Measurements from ENCODE around the gene RPS8.
"Not testable (repeated sequence)": the region's sequence is repeated elsewhere in the genome, so short reads cannot be mapped to it uniquely, and the experiment has no call there.

Gene RPS8

GRCh38 chr1:44783697-44784093, 8.4 kb downstream of the RPS8 start:
- no peak for DNase-seq

DNA sequence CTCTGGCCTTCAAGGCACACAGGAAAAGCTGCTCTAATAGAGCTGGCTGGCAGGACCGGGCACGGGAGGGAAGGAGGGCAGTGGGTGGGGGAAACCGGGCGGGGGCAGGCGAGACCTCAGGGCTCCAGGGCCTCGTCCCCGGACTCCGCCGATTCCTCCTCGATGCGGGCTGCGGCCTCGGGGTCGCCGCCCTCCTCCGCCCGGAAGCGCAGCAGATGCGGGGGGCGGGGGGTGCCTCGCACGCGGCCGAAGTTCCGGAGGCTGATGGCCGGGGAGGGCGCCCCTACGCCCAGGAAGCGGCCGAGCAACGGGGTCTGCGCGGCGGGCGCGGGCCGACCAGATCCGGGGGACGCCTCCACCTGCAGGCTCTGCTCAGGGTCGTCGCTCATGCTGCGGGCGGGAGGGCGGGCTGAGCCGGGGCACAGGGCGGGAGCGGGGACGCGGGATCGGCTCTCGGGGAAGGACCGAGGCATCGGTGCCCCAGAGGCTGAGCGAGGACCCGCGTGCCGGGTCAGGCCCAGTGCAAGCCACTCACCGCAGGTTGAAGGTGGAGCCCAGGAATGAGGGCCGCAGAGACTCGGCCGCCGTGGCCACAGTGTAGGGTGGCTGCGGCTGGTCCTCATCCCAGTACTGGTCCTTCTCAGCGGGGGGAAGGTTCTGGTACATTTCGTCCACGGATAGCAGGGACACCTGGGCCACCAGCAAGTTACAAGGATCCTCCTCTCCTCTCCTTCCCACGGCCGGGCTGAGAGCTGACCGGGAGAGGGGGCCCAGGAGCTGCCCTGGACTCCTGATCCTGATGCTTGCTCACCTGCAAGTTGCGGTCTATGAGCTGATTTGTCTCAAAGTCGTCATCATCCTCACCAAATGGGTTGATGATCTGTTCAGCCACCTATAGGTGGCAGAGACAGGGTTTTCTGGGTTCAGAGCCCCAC, 9.0 kb downstream of the RPS8 start:
- no peak for DNase-seq

GRCh38 chr1:44785029-44785380, 9.7 kb downstream of the RPS8 start:
- no peak for DNase-seq

DNA sequence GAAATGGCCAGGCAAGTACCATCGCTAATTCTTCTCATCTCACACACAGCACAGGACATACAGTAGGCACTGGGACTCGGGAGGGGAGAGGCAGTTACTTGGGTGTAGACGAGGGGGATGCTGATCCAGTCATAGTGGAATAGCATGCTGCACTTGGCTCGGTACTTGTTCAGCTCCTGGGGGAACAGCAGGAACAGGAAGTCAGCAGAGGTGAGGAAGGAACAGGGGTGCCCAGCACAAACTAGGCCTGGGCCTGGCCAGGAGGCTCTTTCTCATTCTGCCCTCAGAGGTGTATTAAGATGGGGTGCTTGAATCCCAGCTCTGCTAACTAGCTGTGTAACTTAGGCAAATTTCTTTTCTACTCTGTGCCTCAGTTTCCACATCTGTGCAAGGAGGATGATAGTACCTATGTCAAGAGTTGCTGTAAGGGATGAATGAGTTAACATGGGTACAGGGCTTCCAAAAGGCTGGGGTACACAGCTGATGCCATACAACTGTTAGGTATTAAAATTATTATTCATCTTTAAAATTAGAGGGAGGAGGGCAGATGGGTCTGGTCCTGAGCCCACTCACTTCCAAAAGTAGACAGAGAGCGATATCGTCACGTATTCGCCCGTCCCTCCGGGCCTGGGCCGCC, 10.3 kb downstream of the RPS8 start:
- no peak for DNase-seq

GRCh38 chr1:44786138-44786840, 10.9 kb downstream of the RPS8 start:
- no peak for DNase-seq

- no peak for DNase-seq
Observed at GRCh38 chr1:44786841-44787426, 11.6 kb downstream of the RPS8 start.

GRCh38 chr1:44787506-44787905, 12.2 kb downstream of the RPS8 start:
- DNase-seq = no peak

DNA sequence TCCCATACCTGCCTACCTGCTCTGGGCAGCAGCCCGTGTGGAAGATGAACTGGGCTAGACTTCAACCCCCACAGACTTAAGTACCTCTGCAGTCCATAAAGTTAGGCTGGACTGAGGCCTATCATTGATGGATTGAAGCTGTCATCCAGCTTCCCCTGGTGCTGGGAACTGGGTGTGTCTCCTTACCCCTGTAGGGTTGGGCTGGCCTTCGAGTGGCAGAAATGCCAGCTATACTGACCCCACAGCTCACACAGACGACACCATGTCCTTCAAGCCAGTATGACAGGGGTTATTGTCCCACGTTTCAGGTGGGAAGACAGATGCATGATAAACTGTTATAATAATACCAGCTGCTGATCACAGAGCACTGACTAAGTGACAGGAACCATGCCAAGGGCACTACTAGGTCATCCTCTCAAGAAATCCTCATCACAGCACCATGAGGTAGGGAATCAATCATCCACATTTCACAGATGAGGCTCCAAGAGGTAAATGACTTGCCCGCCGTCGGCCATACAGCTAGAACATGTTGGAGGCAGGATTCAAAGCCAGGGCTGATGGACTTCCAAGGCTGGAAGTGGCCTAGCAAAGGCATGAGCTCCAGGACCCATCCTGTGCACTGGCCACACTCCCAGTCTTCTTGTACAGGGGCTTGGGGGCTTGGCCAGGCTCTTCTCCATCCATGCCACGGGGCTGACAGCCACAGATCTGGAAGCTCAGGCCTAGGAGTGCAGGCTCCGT, 12.9 kb downstream of the RPS8 start, which contains the start of gene BEST4:
TSS of gene BEST4 (minus strand) at position 51 of the 741 bp plus-strand sequence. CDS start 465 bp downstream, outside the sequence.
- DNase-seq = no peak

DNA sequence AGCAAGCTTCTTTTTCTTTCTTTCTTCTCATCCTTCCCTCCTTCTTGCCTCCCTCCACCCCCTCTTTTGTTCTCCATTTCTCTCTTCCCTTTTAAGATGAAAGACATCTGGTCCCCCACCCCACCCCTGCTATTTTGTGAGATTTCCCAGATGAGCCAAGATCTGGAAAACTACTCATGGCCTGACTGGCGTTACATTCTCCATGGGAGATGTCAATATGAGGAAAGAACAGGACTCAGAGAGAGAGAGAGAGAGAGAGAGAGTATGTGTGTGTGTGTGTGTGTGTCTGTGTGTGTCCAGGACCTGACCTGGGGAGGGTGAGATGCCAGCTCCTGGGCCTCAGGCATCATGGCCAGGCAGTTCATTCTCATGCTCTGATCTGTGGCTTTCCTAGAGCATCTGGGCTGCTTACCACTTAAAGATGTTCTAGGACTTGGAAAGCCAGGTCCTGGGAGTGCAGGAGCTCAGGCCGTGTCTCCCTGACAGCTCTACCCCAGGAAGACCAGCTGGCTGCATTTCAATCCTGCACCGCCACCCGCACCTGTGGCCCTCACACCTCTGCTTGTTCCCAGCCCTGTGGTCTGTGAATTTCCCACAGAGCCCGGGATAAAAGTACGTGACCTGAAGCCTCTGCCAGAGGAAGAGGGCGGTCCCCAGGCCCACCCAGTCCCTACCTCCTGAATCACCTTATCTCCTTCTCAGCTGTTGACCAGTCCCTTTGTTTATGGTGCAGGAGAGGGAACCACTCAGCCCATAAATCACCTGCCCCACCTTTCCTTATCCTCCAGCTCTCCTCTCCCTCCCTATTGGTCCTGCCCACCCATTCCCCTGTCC, 15.8 kb downstream of the RPS8 start:
- no peak for DNase-seq

DNA sequence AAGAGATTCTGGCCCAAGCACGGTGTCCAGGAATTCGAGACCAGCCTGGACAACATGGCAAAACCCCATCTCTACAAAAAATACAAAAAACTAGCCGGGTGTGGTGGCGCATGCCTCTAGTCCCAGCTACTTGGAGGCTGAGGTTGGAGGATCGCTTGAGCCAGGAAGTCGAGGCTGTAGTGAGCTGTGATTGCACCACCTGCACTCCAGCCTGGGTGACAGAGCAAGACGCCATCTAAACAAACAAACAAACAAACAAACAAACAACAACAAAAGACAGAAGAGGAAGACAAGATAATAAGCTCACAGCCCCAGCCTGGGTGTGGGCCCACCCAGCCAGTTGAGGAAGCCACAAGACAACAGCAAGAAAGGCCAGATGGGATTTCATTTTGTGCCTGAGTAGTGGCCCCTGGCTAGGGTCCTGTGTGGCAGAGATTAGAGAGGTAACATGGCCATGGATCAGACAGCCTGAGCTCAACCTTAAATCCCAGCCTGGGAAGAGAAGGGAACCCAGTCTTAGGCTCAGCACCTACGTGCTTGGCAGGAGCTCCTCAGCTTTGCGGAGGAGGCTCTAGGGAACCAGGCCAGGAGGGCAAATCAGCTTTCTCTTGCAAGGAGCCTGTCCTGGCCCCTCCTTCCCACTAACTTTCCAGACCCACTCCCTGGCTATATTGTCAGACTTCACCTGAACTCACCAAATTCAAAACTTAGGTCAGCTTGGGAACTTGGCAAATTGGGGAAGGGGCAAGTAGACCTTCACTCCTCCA, 17.6 kb downstream of the RPS8 start:
- no peak for DNase-seq

DNA sequence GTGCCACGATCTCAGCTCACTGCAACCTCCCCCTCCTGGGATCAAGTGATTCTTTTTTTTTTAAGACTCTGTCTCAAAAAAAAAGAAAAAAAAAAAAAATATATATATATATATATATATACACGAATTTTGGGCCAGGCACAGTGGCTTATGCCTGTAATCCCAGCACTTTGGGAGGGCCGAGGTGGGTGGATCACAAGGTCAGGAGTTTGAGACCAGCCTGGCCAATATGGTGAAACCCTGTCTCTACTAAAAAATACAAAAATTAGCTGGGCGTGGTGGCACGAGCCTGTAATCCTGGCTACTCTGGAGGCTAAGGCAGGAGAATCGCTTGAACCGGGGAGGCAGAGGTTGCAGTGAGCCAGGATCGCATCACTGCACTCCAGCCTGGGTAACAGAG, 22.5 kb downstream of the RPS8 start:
- not testable (repeated sequence) for DNase-seq

DNA sequence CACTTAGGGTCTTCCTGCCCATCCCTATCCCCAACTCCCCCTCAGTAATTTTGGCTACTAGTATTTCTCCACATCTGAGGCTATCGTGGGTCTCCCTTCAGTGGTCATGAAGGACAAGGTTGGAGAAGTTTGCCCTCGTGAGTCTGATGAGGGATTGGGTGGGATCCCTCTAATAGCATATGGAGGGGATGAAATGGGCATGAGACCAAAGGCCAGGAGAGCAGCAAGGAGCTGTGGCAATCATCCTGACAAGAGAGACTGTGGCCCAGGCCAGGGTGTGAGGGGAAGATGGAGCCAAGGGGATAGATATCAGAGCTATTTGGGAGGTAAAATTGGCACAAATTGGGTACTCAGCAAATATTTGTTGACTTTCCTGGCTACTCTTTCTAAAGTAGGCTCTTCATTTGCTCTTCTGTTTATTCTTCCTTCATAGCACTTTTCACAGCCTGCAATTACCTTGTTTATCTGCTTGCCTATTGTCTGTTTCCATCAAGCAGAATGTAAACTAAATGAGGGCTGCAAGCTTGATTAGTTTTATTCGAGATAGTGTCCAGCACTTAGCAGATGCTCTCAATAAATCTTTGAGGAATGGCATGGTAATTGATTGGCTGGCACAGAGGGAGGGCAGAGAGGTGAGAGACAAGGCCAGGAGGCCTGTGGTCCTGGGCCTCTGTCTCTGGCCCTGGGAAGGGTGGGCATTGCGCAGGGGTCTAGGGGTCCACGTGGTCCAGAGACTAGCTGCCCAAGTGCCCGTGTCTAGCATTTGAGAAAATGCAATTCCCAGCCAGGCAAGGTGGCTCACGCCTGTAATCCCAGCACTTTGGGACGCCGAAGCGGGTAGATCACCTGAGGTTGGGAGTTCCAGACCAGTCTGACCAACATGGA, 23.4 kb downstream of the RPS8 start:
- DNase-seq = no peak

- peak; percentile 96 for DNase-seq
Observed at GRCh38 chr1:44799770-44800584, 24.6 kb downstream of the RPS8 start, which contains the start of gene PLK3. Gene PLK3 (plus strand): TSS chr1:44800377. CDS start chr1:44800464, 87 bp downstream.

DNA sequence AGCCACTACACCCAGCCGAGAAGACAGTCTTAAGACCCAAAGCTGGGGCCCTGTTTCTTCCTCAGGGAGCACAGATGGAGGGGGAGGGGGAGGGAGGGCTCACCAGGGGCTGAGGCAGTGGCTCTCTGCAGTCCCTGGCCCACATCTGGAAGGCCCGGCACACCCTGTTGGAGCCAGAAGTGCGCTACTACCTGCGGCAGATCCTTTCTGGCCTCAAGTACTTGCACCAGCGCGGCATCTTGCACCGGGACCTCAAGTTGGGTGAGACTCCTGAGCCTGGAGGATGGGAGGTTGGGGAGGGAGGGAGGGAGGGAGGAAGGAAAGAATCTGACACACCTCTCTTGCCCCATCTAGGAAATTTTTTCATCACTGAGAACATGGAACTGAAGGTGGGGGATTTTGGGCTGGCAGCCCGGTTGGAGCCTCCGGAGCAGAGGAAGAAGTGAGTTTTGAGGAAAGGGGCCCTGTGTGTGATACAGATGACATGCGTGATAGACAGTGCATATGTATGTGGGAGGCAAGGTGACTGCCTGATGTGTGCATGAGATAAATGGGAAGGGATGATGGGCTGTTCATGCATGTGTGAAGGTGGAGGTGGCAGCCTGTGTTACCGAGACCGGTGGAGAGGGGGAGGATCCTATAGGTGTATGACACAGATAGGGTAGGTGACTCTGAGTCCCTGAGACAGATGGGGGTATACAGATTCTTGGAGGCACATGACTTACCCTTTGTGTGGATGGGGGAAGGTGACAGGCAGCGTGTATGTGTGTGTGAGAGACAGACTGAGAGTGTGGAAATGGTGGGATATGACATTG, 26.4 kb downstream of the RPS8 start:
- DNase-seq = peak; percentile 82

DNA sequence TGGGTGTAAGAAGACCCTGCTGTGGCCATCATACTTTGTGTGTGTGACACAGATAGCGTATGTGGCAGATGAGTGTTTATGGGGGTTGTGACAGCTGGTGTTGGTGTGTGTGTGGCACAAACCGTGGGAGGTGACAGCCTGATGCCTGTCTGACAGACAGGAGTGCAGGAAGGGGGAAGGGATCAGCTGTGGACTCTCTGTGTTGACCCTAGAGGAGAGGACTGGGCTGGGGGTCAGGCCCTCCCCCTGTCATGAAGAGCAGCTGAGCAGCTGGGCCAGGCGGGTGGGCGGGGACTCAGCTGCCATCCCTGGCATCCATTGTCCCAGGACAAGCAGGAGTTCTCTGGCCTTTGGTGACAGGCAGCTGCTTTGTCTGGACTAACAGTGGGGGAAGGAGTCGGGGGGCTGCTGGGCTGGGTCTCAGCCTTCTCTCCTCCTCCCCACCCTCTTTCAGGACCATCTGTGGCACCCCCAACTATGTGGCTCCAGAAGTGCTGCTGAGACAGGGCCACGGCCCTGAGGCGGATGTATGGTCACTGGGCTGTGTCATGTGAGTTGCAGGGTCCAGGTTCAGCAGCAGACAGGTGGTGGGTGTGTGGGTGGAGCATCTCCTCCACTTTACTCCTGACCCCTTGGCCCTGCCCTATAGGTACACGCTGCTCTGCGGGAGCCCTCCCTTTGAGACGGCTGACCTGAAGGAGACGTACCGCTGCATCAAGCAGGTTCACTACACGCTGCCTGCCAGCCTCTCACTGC, 27.1 kb downstream of the RPS8 start:
- DNase-seq = no peak

GRCh38 chr1:44803062-44803311, 27.6 kb downstream of the RPS8 start:
- DNase-seq = no peak
